GM23248 (cell line): Measurements from ENCODE around the gene APH1B. TPM values are rescaled to one million over a fixed set of nuclear protein-coding genes. Genes with fewer than 3 reads are reported as not detected.

ENCODE experiments used
- DNase-seq: peaks from one replicate; pipeline ENCODE4 v3.0.0-alpha.2; 2015
- H2AFZ ChIP-seq: fragments of 200-600 bp; sonication (generic); 2 replicates; pipeline ENCODE4 v1.6.1; 2016; ENCODE audit warnings: antibody characterized with exemption
- H3F3A ChIP-seq: fragments of 200-600 bp; sonication (generic); 2 replicates; pipeline ENCODE4 v1.6.1; 2016; ENCODE audit warnings: mild to moderate bottlenecking, antibody characterized with exemption, mixed run types; ENCODE audit not compliant: insufficient read depth
- H3K27ac ChIP-seq: fragments of 200-600 bp; sonication (generic); 2 replicates; pipeline ENCODE4 v1.5.1; 2016; ENCODE audit warnings: mild to moderate bottlenecking
- H3K27me3 ChIP-seq: fragments of 200-600 bp; sonication (generic); replicated peaks from 2 replicates; pipeline ENCODE4 v1.6.1; 2016; ENCODE audit warnings: mild to moderate bottlenecking; ENCODE audit not compliant: insufficient read depth
- H3K36me3 ChIP-seq: fragments of 200-600 bp; sonication (generic); 2 replicates; pipeline ENCODE4 v1.6.1; 2016; ENCODE audit warnings: low read depth, mild to moderate bottlenecking
- H3K4me1 ChIP-seq: fragments of 200-600 bp; sonication (generic); 2 replicates; pipeline ENCODE4 v1.6.1; 2016; ENCODE audit warnings: mild to moderate bottlenecking; ENCODE audit not compliant: insufficient read depth
- H3K4me2 ChIP-seq: fragments of 200-600 bp; sonication (generic); one replicate; pipeline ENCODE4 v1.6.1; 2016; ENCODE audit warnings: mild to moderate bottlenecking; ENCODE audit not compliant: unreplicated experiment
- H3K4me3 ChIP-seq: fragments of 200-600 bp; sonication (generic); 2 replicates; pipeline ENCODE4 v1.5.1; 2016; ENCODE audit warnings: mild to moderate bottlenecking
- H3K79me2 ChIP-seq: fragments of 200-600 bp; sonication (generic); 2 replicates; pipeline ENCODE4 v1.6.1; 2016; ENCODE audit warnings: mild to moderate bottlenecking; ENCODE audit not compliant: insufficient read depth
- H3K9ac ChIP-seq: fragments of 200-600 bp; sonication (generic); 2 replicates; pipeline ENCODE4 v1.6.1; 2016; ENCODE audit warnings: mild to moderate bottlenecking
- H3K9me2 ChIP-seq: fragments of 200-600 bp; sonication (generic); 2 replicates; pipeline ENCODE4 v1.6.1; 2016; ENCODE audit warnings: mixed run types, mild to moderate bottlenecking, moderate library complexity; ENCODE audit not compliant: insufficient read depth
- H3K9me3 ChIP-seq: fragments of 200-600 bp; sonication (generic); one replicate; pipeline ENCODE4 v1.6.1; 2017; ENCODE audit warnings: low read depth
- H4K20me1 ChIP-seq: fragments of 200-600 bp; sonication (generic); 2 replicates; pipeline ENCODE4 v1.6.0; 2016; ENCODE audit not compliant: insufficient read depth
- EZH2 ChIP-seq: fragments of 200-600 bp; sonication (generic); IDR thresholded peaks from 2 replicates; pipeline ENCODE4 v1.6.1; 2018; ENCODE audit warnings: antibody characterized with exemption, mild to moderate bottlenecking; ENCODE audit not compliant: insufficient read depth, poor library complexity, severe bottlenecking
- EZH2phosphoT487 ChIP-seq: fragments of 200-600 bp; sonication (generic); IDR thresholded peaks from 2 replicates; pipeline ENCODE4 v1.6.1; 2018; ENCODE audit warnings: antibody characterized with exemption, moderate library complexity, mild to moderate bottlenecking, low read depth; ENCODE audit not compliant: insufficient read depth
- WGBS, 2 experiments: methylation state at CpG; one replicate each; pipeline ENCODE4 v1.1.6; 2015 to 2017; ENCODE audit warnings: low lambda C conversion rate in 2 of 2, low coverage in 1 of 2; ENCODE audit errors: missing lambda C conversion rate in 2 of 2; 5-methylcytosine and 5-hydroxymethylcytosine counted together
- in situ Hi-C: fragments of 300-500 bp; cut with MboI; formaldehyde crosslinking; loops from 2 replicates; pipeline ENCODE4 v1.15.0; 2020
- polyA plus RNA-seq: library from polyadenylated mRNA; unstranded; fragments of >200 nt; fragmentation: Nextera tagmentation; extraction: Ambion mirVana; gene quantifications from 2 replicates; pipeline ENCODE4 v1.2.1, GENCODE V29; 2016
- total RNA-seq: library from RNA; depleted of rRNA; stranded (reverse); fragments of >200 nt; shearing (Covaris generic); gene quantifications from 2 replicates; pipeline ENCODE4 v1.2.3, GENCODE V29; 2014

Gene APH1B
- total and polyA plus RNA-seq, 2 experiments from 2014 or later, result 15.8 to 40.5 TPM

DNA sequence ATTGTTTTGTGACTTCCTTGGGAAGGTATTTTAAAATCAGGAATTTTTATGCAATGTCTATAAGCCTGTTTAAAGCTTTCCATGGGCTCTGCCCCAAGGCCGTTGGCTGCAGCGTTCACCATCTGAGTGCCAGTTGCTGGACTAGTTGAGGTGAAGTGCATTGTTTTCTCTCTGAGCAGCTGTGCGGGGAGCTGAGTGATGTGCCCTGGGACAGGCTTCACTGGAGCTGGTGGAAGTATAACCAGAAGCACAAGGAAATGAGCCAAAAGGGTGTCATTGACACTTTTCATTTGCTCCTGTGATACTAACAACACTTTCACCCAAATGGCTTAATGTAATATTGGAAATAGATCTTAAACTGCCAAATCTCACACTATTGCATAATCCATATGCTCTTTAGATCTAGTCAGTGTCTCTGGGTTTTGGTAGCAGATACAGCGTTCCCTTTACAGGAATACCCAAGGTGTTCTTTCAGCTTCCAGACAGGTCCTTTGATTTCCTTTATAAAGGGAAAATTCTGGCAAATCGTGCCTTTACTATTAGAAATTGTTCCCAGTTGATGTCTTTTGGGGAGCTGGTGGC, 29.2 kb downstream of the APH1B start:
- no peaks in the 10 kb centered on the region for H4K20me1 ChIP-seq
- H3K27me3 ChIP-seq, result no peaks in the 10 kb centered on the region
- no peaks in the 10 kb centered on the region for H3K4me1 ChIP-seq
- H3F3A ChIP-seq, result no peaks in the 10 kb centered on the region
- 95 to 98% methylated on average over 5 of the region's 5 CpGs for WGBS, 2 experiments
- H3K4me2 ChIP-seq, result no peak overlapping the region
- no peak overlapping the region for H3K4me3 ChIP-seq
- no peak overlapping the region for H2AFZ ChIP-seq
- no peaks in the 10 kb centered on the region for H3K9me3 ChIP-seq
- TF ChIP-seq EZH2phosphoT487 (no peak), EZH2 (no peak)
- no peaks in the 10 kb centered on the region for H3K79me2 ChIP-seq
- no peak overlapping the region for H3K27ac ChIP-seq
- no peak for DNase-seq
- H3K9ac ChIP-seq, result no peak overlapping the region
- in situ Hi-C loops, result no loop called here
- H3K9me2 ChIP-seq, result no peaks in the 10 kb centered on the region
- H3K36me3 ChIP-seq, result peaks cover 31% of the 10 kb centered on the region; the same call in 1 of the 2 replicates

DNA sequence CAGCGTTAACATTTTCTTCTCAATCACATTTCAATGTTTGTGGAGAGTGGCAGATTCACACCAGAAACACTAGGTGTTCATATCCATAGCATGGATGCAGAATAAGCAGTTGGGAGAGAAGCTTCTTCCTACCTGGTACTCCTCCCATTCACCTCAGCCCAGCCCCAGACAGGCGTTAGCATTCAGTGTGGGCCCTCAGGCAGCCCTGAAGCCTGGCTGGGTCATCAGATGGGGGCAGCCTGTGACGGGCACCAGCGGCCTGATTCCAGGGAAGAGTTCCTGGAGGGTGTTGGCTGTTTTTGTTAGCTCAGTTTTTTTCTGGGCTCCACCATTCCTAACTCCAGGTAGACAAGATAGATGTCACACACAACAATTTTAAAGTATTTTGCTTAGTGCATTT, 31.1 kb downstream of the APH1B start:
- Histone ChIP-seq H3K9ac (no peak overlapping the region), H3K9me2 (no peaks in the 10 kb centered on the region)
- 79 to 90% methylated on average over 4 of the region's 4 CpGs for WGBS, 2 experiments

DNA sequence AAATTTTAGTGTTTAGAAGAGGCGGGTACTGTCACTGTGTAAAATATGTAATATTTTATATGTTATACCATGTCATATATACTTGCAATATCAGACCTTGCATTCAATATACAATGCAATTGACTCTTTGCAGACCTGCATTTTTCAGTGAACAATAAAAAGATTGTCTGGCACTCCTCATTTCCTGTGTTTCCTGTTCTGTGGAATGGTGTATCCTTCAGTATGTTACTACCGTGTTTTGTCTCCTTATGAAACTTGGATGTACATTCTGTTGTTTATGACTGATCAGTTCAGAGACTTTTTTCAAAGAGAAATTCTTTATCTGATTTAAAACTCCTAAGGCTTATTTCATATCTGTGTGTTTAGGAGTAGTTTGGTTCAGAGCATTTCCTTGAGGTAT, 31.5 kb downstream of the APH1B start:
- H3K27me3 ChIP-seq, result no peaks in the 10 kb centered on the region
- no peaks in the 10 kb centered on the region for H3F3A ChIP-seq
- H3K27ac ChIP-seq, result no peak overlapping the region
- H3K4me2 ChIP-seq, result no peak overlapping the region
- no peak overlapping the region for H2AFZ ChIP-seq
- TF ChIP-seq EZH2 (no peak), EZH2phosphoT487 (no peak)
- H3K79me2 ChIP-seq, result no peaks in the 10 kb centered on the region
- no peak overlapping the region for H3K9ac ChIP-seq
- in situ Hi-C loops, result no loop called here
- H3K36me3 ChIP-seq, result peaks cover 25% of the 10 kb centered on the region; the same call in 1 of the 2 replicates
- DNase-seq, result no peak
- H3K9me2 ChIP-seq, result no peaks in the 10 kb centered on the region
- H3K9me3 ChIP-seq, result no peaks in the 10 kb centered on the region
- 99 to 100% methylated on average over 2 of the region's 2 CpGs for WGBS, 2 experiments
- H4K20me1 ChIP-seq, result no peaks in the 10 kb centered on the region
- no peaks in the 10 kb centered on the region for H3K4me1 ChIP-seq
- H3K4me3 ChIP-seq, result no peak overlapping the region

More for the DNA sequence above, 31.1 kb downstream of the APH1B start:
- no peak for DNase-seq
- Histone ChIP-seq H3K27ac (no peak overlapping the region), H3F3A (no peaks in the 10 kb centered on the region), H2AFZ (no peak overlapping the region), H3K4me3 (no peak overlapping the region), H3K27me3 (no peaks in the 10 kb centered on the region), H3K79me2 (no peaks in the 10 kb centered on the region), H3K9me3 (no peaks in the 10 kb centered on the region), H3K4me1 (no peaks in the 10 kb centered on the region), H3K4me2 (no peak overlapping the region), H4K20me1 (no peaks in the 10 kb centered on the region), H3K36me3 (peaks cover 26% of the 10 kb centered on the region; the same call in 1 of the 2 replicates)
- in situ Hi-C loops, result no loop called here
- no peak for TF ChIP-seq EZH2phosphoT487
- no peak for TF ChIP-seq EZH2

DNA sequence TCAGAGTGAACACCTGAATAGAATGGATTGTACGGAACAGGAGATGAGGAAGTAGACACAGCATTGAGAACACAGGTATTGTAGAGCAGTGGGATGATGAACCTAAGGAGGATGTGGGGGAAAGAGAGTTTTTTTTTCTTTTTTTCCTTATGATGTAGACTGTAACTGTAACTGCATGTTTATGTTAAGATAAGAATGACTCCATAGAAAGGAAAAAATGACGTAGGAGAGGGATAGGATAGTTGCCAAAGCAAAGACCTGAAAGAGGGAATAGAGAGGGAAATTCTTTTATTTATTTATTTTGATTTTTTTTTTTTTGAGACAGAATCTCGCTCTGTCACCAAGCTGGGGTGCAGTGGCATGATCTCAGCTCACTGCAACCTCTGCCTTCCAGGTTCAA, 33.2 kb downstream of the APH1B start:
- TF ChIP-seq EZH2, result no peak
- no peak for TF ChIP-seq EZH2phosphoT487
- Histone ChIP-seq H3K36me3 (peaks cover 13% of the 10 kb centered on the region; the same call in 1 of the 2 replicates), H3K79me2 (no peaks in the 10 kb centered on the region), H3K4me3 (no peak overlapping the region), H3K9me2 (no peaks in the 10 kb centered on the region), H3K27me3 (no peaks in the 10 kb centered on the region), H3F3A (no peaks in the 10 kb centered on the region), H3K27ac (no peak overlapping the region), H2AFZ (no peak overlapping the region), H3K4me2 (no peak overlapping the region), H4K20me1 (no peaks in the 10 kb centered on the region), H3K9me3 (no peaks in the 10 kb centered on the region), H3K4me1 (no peaks in the 10 kb centered on the region), H3K9ac (no peak overlapping the region)
- no peak for DNase-seq
- in situ Hi-C loops, result no loop called here
- WGBS, 2 experiments, result 96% methylated on average over 3 of the region's 3 CpGs

DNA sequence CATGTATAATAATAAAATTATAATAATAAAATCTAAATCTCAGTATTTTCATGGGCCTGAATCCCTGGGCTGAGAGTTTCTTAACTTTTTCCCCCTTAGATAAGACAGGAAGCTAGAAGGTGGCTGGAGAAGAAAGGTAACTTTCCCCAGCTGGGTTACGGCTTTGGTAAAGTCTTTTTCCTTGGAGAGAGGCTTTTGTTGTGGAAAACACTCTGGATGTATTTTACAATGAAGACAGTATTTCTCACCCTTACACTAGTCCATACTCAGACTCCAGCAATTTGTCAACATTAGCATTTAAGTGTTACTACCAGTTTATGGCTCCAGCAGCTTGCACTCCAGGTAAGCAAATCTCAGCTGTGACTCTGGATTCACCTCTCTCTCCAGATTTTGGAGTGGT, 34.9 kb downstream of the APH1B start:
- no peak for DNase-seq
- in situ Hi-C loops, result no loop called here

More for the DNA sequence above, 34.9 kb downstream of the APH1B start:
- Histone ChIP-seq H3K27me3 (no peaks in the 10 kb centered on the region), H3K79me2 (no peaks in the 10 kb centered on the region), H3K36me3 (no peaks in the 10 kb centered on the region; the same call in 1 of the 2 replicates), H3K9me2 (no peaks in the 10 kb centered on the region), H3K4me3 (no peak overlapping the region), H3K9ac (no peak overlapping the region), H2AFZ (no peak overlapping the region), H3K4me1 (no peaks in the 10 kb centered on the region), H3K27ac (no peak overlapping the region), H3K9me3 (no peaks in the 10 kb centered on the region), H3K4me2 (no peak overlapping the region), H3F3A (0 out of 2 replicates have a peak, but pooled peaks cover 3% of the 10 kb centered on the region), H4K20me1 (no peaks in the 10 kb centered on the region)
- WGBS, 2 experiments, result 92 to 100% methylated on average over 1 of the region's 1 CpG
- TF ChIP-seq EZH2, result no peak
- no peak for TF ChIP-seq EZH2phosphoT487
